Measurements from ENCODE around the gene NTNG1. TPM values are rescaled to one million over a fixed set of nuclear protein-coding genes. Genes with fewer than 3 reads are reported as not detected.

Gene NTNG1
- total RNA-seq, 1 experiment from 2014 or later: 1.5 TPM

DNA sequence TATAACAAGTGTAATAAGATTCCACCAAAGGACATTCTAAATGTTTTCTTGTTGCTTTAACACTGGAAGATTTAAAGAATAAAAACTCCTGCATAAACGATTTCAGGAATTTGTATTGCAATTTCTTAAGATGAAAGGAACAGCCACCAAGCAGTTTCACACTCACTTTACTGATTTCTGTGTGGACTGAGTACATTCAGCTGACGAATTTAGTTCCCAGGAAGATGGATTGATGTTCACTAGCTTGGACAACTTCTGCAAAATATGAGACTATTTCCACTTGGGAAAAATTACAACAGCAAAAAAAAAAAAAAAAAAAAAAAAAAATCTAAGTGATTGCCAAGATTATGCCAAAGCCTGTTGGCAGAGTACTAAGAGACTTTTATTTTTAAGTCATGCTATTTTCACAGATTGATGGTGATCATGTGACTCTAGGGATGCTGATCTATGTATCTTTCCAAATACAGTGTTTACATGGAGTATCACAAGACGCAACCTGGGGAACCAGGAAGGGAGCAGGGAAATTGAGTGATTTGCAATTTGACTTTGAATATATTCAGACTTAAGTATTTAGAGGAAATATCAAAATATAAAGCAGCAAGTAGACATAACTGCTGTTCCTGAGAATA lies 341.0 kb downstream of the NTNG1 start:
- H3K23ac ChIP-seq (ENCODE audit: insufficient read length, low read depth, low read length): no peak overlapping the region
- Mint-ChIP-seq H3K9me3 (no peaks in the 10 kb centered on the region), H3K27ac (no peak overlapping the region), H3K36me3 (ENCODE audit: insufficient read depth in 1 of 3, low read depth in 3 of 3) (no peaks in the 10 kb centered on the region), H3K27me3 (ENCODE audit: low read depth) (no peaks in the 10 kb centered on the region), H3K4me1 (peaks cover 8 to 14% of the 10 kb centered on the region in 2 experiments; a peak in 3 of 4 replicates), H3K4me3 (no peak overlapping the region)
- H3K9ac ChIP-seq (ENCODE audit: extremely low read depth, insufficient read length, low read length): no peak overlapping the region
- no peaks in the 10 kb centered on the region for H3K79me2 ChIP-seq (ENCODE audit: insufficient read depth, low read length)
- H2BK5ac ChIP-seq (ENCODE audit: insufficient read length, low read length): no peak overlapping the region
- no peaks in the 10 kb centered on the region for H3K4me1 ChIP-seq (ENCODE audit: insufficient read depth, low read length)
- no peak overlapping the region for H2BK20ac ChIP-seq (ENCODE audit: low read depth, low read length, poor library complexity, severe bottlenecking)
- no peak overlapping the region for H2BK15ac ChIP-seq (ENCODE audit: low read depth, low read length)
- no peaks in the 10 kb centered on the region for H4K20me1 ChIP-seq (ENCODE audit: control insufficient read depth, insufficient read depth, insufficient read length)
- H3K27me3 ChIP-seq (ENCODE audit: insufficient read depth, low read length): no peaks in the 10 kb centered on the region
- no peak overlapping the region for H3K18ac ChIP-seq (ENCODE audit: insufficient read length, low read depth, low read length)
- WGBS (ENCODE audit: extremely low coverage, insufficient read length, low lambda C conversion rate): no CpG with 5 or more reads among the region's 3 CpGs
- H3K14ac ChIP-seq (ENCODE audit: insufficient read depth, low read length): no peak overlapping the region
- TF ChIP-seq, protein P1, sequence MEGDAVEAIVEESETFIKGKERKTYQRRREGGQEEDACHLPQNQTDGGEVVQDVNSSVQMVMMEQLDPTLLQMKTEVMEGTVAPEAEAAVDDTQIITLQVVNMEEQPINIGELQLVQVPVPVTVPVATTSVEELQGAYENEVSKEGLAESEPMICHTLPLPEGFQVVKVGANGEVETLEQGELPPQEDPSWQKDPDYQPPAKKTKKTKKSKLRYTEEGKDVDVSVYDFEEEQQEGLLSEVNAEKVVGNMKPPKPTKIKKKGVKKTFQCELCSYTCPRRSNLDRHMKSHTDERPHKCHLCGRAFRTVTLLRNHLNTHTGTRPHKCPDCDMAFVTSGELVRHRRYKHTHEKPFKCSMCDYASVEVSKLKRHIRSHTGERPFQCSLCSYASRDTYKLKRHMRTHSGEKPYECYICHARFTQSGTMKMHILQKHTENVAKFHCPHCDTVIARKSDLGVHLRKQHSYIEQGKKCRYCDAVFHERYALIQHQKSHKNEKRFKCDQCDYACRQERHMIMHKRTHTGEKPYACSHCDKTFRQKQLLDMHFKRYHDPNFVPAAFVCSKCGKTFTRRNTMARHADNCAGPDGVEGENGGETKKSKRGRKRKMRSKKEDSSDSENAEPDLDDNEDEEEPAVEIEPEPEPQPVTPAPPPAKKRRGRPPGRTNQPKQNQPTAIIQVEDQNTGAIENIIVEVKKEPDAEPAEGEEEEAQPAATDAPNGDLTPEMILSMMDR (conservative IDR thresholded peaks at IDR 0.05): no peak
- DNase-seq: no peak
- H3K4ac ChIP-seq (ENCODE audit: low read depth, low read length): no peak overlapping the region
- H3K23me2 ChIP-seq (ENCODE audit: insufficient read length, low read depth, low read length, poor library complexity, severe bottlenecking): no peaks in the 10 kb centered on the region
- no peaks in the 10 kb centered on the region for H3K9me3 ChIP-seq (ENCODE audit: control insufficient read depth, low read depth, low read length)
- no peak overlapping the region for H4K5ac ChIP-seq (ENCODE audit: insufficient read length, low read depth, low read length)
- H3T11ph ChIP-seq (ENCODE audit: low read length): no peak overlapping the region
- H2BK120ac ChIP-seq (ENCODE audit: low read depth, low read length, poor library complexity, severe bottlenecking): no peak overlapping the region
- no peak overlapping the region for H4K91ac ChIP-seq (ENCODE audit: insufficient read length, low read depth, low read length)
- H3K4me2 ChIP-seq (ENCODE audit: insufficient read depth, insufficient read length, low read length): no peak overlapping the region
- no peak overlapping the region for H2AFZ ChIP-seq (ENCODE audit: low read length)
- no peak overlapping the region for H3K27ac ChIP-seq (ENCODE audit: insufficient read length, low read depth, low read length)
- no peak overlapping the region for H3K56ac ChIP-seq (ENCODE audit: insufficient read length, low read depth, low read length)
- no peaks in the 10 kb centered on the region for H3K79me1 ChIP-seq (ENCODE audit: insufficient read depth, low read depth, low read length, poor library complexity, severe bottlenecking)
- H2BK12ac ChIP-seq (ENCODE audit: insufficient read length, low read depth, low read length): no peak overlapping the region
- no peak overlapping the region for H4K8ac ChIP-seq (replicated peaks; ENCODE audit: insufficient read length, low read depth, low read length)
- H2AK5ac ChIP-seq (ENCODE audit: insufficient read length, low read length): no peak overlapping the region
